C4-2B (cell line): ENCODE measurements around the gene ATAD3A.
"Not testable (repeated sequence)": the region's sequence is repeated elsewhere in the genome, so short reads cannot be mapped to it uniquely, and the experiment has no call there.

Source experiments
- H3K27ac ChIP-seq: fragments of 450-650 bp; 2 replicates; pipeline ENCODE4 v1.5.1; 2017
- ZFX ChIP-seq: fragments of 450-650 bp; IDR thresholded peaks from 2 replicates; pipeline ENCODE4 v1.6.1; 2017
- TF ChIP-seq, protein P1 (sequence below): fragments of 450-650 bp; conservative IDR thresholded peaks from 2 replicates; pipeline ENCODE4 v1.5.1; 2017; ENCODE audit warnings: mild to moderate bottlenecking

The ATAD3A gene

DNA sequence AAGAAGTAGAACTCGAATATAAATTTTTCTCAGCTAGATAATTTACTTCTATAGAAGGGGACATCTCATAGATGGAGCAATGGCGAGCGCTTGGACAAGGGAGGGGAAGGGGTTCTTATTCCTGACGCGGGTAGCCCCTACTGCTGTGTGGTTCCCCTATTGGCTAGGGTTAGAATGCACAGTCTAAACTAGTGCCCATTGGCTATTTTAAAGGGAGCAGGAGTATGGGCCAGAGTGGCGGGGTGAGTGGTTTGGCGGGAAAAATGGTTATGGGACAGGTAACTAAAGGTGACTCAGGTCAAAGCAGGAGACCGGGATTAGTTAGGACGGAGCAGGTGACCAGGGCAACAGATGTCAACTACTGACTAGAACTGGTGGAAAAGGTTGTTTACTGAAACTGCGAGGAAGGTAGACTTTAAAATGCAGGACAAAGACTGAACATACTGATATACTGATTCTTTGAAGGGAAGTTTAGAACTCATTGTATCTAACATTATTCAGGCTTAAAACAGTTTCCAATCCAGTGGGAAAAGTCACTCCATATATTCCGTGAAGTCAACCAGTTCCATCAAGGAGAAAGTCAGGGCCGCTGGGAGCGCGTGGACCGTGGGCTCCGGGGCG, 940 bp upstream of the ATAD3A start:
- TF ChIP-seq, protein P1, sequence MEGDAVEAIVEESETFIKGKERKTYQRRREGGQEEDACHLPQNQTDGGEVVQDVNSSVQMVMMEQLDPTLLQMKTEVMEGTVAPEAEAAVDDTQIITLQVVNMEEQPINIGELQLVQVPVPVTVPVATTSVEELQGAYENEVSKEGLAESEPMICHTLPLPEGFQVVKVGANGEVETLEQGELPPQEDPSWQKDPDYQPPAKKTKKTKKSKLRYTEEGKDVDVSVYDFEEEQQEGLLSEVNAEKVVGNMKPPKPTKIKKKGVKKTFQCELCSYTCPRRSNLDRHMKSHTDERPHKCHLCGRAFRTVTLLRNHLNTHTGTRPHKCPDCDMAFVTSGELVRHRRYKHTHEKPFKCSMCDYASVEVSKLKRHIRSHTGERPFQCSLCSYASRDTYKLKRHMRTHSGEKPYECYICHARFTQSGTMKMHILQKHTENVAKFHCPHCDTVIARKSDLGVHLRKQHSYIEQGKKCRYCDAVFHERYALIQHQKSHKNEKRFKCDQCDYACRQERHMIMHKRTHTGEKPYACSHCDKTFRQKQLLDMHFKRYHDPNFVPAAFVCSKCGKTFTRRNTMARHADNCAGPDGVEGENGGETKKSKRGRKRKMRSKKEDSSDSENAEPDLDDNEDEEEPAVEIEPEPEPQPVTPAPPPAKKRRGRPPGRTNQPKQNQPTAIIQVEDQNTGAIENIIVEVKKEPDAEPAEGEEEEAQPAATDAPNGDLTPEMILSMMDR: no peak
- no peak for TF ChIP-seq ZFX
- H3K27ac ChIP-seq: peak overlapping the region; percentile 96

- peak overlapping the region; percentile 96 for H3K27ac ChIP-seq
Measured at GRCh38 chr1:1512425-1512824, 463 bp downstream of the ATAD3A start.

GRCh38 chr1:1513675-1514074, 1.7 kb downstream of the ATAD3A start:
- H3K27ac ChIP-seq: peak overlapping the region; percentile 96

DNA sequence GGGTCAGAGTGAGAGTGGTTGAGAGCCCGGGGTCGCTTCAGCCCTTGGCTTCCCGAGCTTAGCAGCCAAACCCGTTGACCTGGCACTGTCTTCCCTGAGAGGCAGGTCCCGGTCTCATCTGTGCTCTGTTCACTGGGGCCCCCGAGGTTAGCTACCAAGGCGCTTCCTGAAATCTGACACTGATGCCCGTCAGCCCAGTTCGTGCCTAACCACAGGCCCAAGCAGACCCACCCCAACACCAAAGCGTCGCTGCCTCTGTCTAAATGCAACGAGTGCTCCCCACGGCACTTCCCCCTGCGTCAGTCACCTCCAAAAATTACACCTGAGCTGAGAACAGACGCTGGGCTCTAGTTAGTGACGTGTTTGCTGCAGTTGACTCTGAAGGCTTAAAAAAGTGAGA, 2.4 kb downstream of the ATAD3A start:
- not testable (repeated sequence) for H3K27ac ChIP-seq

DNA sequence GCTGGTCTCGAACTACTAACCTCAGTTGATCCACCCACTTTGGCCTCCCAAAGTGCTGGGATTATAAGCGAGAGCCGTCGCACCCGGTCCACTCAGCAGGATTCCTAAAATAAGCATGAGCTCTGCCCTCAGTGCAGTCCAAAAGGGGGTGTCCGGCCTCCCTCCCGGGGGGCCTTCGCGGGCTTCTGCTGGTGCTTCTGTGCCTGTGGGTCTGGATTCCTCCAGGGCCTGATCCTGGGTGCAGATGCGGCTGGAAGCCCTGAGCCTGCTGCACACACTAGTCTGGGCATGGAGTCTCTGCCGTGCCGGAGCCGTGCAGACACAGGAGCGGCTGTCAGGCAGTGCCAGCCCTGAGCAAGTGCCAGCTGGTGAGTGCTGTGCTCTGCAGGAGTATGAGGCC, 5.0 kb downstream of the ATAD3A start:
- H3K27ac ChIP-seq: not testable (repeated sequence)

DNA sequence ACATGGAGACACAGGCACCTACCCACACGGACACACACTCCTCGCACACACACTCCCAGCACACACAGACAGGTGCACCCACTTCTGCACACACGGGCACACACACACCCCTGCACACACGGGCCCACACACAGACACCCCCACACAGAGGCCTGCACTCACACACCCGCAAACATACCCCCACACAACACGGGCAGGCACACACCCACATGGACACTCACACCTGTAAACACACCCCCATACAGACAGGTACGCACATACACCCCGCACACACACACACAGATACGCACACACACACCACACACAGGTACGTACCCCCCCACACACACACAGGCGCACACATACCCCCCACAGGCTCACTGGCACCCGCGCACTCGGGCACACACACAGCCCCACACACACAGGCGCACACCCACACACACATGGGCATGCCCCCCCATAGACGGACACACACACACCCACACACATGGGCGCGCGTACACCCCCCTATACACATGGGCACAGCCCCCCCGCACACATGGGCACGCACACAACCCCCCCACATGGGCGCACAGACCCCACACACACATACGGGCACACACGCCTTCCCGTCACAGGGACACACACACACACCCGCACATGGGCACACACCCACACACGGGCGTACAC, 6.1 kb downstream of the ATAD3A start:
- no peak for TF ChIP-seq ZFX
- TF ChIP-seq, protein P1: no peak
- H3K27ac ChIP-seq: no peak overlapping the region

DNA sequence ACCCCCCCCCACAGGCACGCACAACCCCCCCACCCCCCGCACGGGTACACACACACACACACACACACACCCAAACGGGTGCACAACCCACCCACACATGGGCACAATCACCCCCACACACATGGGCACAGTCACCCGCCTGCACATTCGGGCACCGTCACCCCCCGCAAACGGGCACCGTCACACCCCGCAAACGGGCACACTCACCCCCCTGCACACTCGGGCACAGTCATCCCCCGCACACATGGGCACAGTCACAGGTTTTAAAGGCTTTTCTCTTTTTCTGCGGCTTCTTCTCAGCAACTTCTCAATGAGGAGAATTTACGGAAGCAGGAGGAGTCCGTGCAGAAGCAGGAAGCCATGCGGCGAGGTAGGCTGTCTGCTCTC, 6.7 kb downstream of the ATAD3A start:
- H3K27ac ChIP-seq: not testable (repeated sequence)

- H3K27ac ChIP-seq: not testable (repeated sequence)
Measured at GRCh38 chr1:1519805-1520505, 8.0 kb downstream of the ATAD3A start.

DNA sequence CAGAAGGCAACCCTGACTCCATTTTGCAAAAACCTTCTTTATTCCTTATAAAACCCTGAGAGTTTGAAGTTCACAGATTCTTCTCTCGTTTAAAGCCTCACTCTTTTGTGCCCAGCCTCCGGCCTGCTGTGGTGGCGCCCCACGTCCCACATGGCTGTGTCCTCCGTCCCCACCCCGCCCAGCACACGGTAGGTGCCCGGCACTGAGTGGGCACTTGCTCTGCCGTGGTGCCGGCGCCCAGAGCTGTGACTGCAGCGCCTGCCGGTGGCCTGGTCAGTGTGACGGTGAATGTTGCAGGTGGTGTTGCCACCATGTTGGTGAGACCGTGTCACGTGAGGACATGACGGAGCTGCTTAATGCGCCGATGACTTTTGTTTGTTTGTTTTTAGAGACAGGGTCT, 9.4 kb downstream of the ATAD3A start:
- TF ChIP-seq ZFX: no peak
- TF ChIP-seq, protein P1: no peak
- no peak overlapping the region for H3K27ac ChIP-seq

DNA sequence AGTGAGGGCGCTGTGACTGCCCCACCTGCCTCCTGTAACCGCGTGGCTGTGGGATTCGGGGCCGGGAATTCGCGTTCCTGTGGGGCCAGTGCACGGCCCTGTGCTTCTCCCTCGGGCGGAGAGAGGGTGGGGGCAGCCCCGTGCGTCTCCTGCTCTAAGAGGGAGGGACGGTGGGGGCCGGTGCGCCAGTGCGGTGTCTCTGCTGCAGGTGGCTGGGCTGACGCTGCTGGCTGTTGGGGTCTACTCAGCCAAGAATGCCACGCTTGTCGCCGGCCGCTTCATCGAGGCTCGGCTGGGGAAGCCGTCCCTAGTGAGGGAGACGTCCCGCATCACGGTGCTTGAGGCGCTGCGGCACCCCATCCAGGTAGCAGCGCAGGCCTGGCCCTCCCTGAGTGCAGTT, 10.6 kb downstream of the ATAD3A start:
- H3K27ac ChIP-seq: not testable (repeated sequence)

DNA sequence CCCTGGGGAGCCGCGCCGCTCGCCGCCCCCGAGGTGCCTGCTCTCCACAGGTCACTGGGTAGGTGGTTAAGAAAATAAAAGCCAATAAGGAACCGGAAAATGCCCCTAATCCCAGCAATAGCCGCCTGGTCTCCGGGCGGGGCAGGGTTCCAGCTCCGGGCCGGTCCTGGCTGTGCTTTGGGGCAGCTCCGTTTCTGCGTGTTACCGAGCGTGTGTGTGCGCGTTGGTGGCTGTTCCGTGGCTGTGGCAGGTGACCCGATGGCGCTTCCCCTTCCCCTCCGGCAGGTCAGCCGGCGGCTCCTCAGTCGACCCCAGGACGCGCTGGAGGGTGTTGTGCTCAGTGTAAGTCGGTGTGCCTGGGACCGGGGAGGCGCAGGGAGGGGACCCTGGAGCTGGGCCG, 11.3 kb downstream of the ATAD3A start:
- H3K27ac ChIP-seq: not testable (repeated sequence)

DNA sequence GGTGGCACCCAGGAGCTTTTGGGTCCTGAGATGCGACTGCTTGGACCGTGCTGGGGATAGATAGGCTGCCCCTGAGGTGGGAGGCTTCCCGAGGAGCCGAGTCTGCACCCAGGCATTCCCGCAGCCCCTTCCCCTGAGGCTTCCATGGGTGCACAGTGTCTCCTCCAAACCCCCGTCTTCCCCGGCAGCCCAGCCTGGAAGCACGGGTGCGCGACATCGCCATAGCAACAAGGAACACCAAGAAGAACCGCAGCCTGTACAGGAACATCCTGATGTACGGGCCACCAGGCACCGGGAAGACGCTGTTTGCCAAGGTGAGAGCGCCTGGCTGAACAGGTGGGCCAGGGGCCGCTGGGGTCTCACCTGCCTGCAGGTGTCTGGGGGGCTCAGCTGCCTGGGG, 11.7 kb downstream of the ATAD3A start:
- not testable (repeated sequence) for H3K27ac ChIP-seq

DNA sequence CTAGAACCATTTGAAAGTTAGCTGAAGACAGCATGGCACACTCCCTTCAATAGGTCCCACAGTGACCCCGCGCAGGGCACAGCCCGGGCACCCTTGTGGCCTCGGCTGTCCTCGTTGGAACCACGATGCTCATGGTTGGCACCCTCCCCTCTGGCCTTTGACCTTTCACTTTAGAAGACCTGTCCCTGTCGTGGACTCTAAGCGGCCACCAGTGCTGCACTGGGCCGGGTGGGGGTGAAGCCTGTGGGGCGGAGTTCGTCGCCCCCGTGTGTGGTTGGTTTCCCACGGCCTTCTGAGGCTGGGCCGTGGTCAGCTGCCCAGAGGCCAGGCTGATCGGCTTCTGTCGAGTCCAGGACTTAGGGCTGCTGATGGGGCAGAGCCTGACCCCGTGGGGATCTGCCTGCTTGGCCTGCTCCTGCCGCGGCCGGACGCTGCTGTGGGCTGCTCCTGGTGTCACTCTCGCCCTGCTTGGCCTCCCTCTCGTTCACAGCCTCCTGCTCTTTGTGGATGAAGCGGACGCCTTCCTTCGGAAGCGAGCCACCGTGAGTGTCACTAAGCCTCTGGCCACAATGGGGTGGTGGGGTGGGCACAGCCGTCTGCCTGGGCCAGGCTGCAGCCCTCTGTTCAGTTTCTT, 12.9 kb downstream of the ATAD3A start:
- H3K27ac ChIP-seq: not testable (repeated sequence)

DNA sequence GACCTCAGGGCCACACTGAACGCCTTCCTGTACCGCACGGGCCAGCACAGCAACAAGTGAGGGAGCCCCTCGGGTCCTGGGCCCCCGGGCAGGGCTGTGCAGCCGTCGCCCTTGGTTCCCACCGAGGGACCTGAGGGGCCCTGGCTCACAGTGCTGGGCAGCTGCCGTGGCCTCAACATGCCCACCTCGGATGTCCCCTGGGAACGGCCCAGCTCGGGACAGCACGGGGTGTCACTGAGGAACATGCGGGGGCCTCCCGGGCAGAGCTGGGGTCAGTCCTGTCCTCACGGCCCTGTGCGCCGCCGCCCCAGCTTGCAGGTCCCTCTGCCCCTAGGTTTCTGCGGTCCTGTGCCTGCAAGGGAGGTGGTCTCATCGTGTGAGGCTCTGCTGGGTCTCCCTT, 14.5 kb downstream of the ATAD3A start:
- not testable (repeated sequence) for H3K27ac ChIP-seq
